Tibial artery (tissue), 4 donors: ENCODE results near the gene PRDM4.
A peak's percentile ranks its signal among the peaks of the same experiment; 100 is the strongest.

Experiments used
- DNase-seq, 2 donors: peaks; one replicate each; pipeline ENCODE4 v3.0.0-alpha.2; 2019
- H3K27ac ChIP-seq, 2 donors: fragments of 200-600 bp; sonication (generic) in 1 of 2; 1 replicate in 1 of 2; 2 replicates in 1 of 2; pipeline ENCODE4 v1.5.1; 2018 to 2019; ENCODE audit warnings: mild to moderate bottlenecking in 1 of 2
- H3K27me3 ChIP-seq, 2 donors: fragments of 200-600 bp; sonication (generic) in 1 of 2; one replicate each; pipeline versions ENCODE4 v1.5.1 to v1.6.0; 2016 to 2019
- H3K36me3 ChIP-seq, 3 donors: fragments of 200-600 bp; sonication (generic) in 2 of 3; one replicate each; pipeline ENCODE4 v1.5.1; 2016 to 2019; ENCODE audit warnings: mild to moderate bottlenecking in 2 of 3
- H3K4me1 ChIP-seq, 4 donors: fragments of 200-600 bp; sonication (generic) in 2 of 4; 1 replicate in 3 of 4; 2 replicates in 1 of 4; pipeline ENCODE4 v1.5.1; 2016 to 2019
- H3K4me3 ChIP-seq, 2 donors: fragments of 200-600 bp; sonication (generic) in 1 of 2; 1 replicate in 1 of 2; 2 replicates in 1 of 2; pipeline ENCODE4 v1.5.1; 2018 to 2019; ENCODE audit warnings: mild to moderate bottlenecking in 2 of 2
- H3K9me3 ChIP-seq, 3 donors: fragments of 200-600 bp; sonication (generic) in 1 of 3; one replicate each; pipeline ENCODE4 v1.5.1; 2016 to 2019
- intact Hi-C: fragments of 100-400 bp; cut with DNase I; formaldehyde crosslinking; loops from one replicate; pipeline ENCODE4 v1.15.0; 2023; ENCODE audit warnings: low total_unique reads
- TF ChIP-seq, protein P1 (sequence below), 2 experiments: fragments of 200-600 bp in 1 of 2; fragments of 450-650 bp in 1 of 2; IDR thresholded peaks; one replicate each; pipeline ENCODE4 v1.5.1; 2017 to 2019; ENCODE audit warnings: antibody characterized with exemption in 2 of 2, mild to moderate bottlenecking in 1 of 2, moderate library complexity in 1 of 2

PRDM4 gene

DNA sequence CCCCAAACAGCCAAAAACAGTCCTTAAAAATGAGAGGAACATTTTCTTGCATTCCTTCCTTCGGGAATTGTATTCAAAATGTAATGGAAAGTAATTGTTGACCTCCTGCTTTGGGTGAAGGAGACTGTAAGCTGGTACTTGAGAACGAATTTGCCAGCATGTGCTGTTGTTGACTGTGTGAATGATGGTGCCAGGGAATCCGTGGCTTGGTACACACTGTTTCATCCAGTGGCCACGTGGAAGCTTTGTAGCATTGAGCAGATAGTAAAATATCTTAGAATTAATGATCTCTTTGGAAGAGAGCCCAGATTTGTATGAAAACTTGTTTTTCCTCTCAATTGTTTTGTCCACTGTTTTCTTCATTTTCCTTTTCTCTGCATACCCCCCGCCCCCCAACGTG is 15.2 kb upstream of the PRDM4 start:
- peaks cover 0 to 45% of the 10 kb centered on the region in 2 donors for H3K27me3 ChIP-seq
- no peaks in the 10 kb centered on the region for H3K36me3 ChIP-seq
- no peak overlapping the region for H3K27ac ChIP-seq
- no peak overlapping the region for H3K4me3 ChIP-seq
- H3K4me1 ChIP-seq: peaks cover 0 to 8% (median 6%) of the 10 kb centered on the region in 4 donors
- no peak for DNase-seq
- H3K9me3 ChIP-seq: no peaks in the 10 kb centered on the region
- intact Hi-C loops: loop anchor here (10.0 kb wide), 2 partner anchors 729 to 1191 kb away; partner anchors contain the start of gene RFX4
- TF ChIP-seq, protein P1, sequence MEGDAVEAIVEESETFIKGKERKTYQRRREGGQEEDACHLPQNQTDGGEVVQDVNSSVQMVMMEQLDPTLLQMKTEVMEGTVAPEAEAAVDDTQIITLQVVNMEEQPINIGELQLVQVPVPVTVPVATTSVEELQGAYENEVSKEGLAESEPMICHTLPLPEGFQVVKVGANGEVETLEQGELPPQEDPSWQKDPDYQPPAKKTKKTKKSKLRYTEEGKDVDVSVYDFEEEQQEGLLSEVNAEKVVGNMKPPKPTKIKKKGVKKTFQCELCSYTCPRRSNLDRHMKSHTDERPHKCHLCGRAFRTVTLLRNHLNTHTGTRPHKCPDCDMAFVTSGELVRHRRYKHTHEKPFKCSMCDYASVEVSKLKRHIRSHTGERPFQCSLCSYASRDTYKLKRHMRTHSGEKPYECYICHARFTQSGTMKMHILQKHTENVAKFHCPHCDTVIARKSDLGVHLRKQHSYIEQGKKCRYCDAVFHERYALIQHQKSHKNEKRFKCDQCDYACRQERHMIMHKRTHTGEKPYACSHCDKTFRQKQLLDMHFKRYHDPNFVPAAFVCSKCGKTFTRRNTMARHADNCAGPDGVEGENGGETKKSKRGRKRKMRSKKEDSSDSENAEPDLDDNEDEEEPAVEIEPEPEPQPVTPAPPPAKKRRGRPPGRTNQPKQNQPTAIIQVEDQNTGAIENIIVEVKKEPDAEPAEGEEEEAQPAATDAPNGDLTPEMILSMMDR (IDR thresholded peaks at IDR 0.05): no peak

- Histone ChIP-seq H3K27me3 (peaks cover 0 to 45% of the 10 kb centered on the region in 2 donors), H3K27ac (no peak overlapping the region), H3K36me3 (no peaks in the 10 kb centered on the region), H3K4me3 (peak overlapping the region; percentile 23 to 30), H3K9me3 (no peaks in the 10 kb centered on the region), H3K4me1 (peaks cover 0 to 8% (median 6%) of the 10 kb centered on the region in 4 donors)
- TF ChIP-seq, protein P1 (IDR thresholded peaks at IDR 0.05): no peak
- intact Hi-C loops: loop anchor here (10.0 kb wide), 2 partner anchors 730 to 1190 kb away; partner anchors contain the start of gene RFX4
- no peak for DNase-seq
These were observed 14.3 kb upstream of the PRDM4 start for GRCh38 chr12:107775093-107775721.

DNA sequence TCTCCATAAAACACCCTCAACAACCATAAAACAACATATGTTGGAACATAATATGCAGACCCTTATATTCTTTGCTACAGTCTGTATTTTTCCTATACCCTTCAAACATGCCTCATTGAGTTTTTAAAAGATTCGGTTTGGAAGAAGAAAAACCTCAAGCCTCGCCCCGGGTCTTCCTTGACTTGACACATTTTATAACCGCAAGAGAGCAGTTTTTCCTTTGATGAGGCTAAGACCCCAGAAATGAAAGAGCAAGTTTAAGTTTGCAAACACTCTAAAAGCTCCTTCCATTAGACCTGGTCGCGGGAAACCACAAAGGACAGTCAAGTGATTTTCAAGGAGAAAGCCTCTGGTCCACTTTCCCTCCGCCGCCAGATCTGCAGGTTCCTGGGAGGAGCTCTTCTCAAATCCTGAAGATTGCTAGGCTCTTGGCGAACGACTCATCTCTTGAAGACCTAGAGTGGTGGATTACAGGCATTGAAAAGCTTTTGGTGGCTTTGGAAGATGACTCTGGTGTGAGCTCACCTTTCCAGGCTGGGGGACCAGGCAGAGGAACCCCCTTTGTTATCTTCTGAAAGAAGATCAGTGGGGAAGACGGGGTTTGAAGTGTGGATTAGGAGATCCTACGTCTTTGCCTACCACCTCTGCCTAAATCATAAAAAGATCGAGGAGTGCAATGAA is 13.6 kb upstream of the PRDM4 start, which contains the start of gene ASCL4:
Gene ASCL4, plus strand, starts transcription at position 356 of the 681 bp plus-strand sequence. CDS start 515 bp downstream, outside the sequence.
- peak within 1 kb of the TSS; percentile 23 to 30 for H3K4me3 ChIP-seq
- intact Hi-C loops: loop anchor here (10.0 kb wide), 2 partner anchors 730 to 1190 kb away; partner anchors contain the start of gene RFX4
- peaks cover 0 to 45% of the 10 kb centered on the region in 2 donors for H3K27me3 ChIP-seq
- TF ChIP-seq, protein P1 (IDR thresholded peaks at IDR 0.05): no peak
- no peaks in the 10 kb centered on the region for H3K9me3 ChIP-seq
- peaks cover 0 to 8% (median 6%) of the 10 kb centered on the region in 4 donors for H3K4me1 ChIP-seq
- no peak for DNase-seq
- no peaks in the 10 kb centered on the region for H3K36me3 ChIP-seq
- no peak within 1 kb of the TSS for H3K27ac ChIP-seq

DNA sequence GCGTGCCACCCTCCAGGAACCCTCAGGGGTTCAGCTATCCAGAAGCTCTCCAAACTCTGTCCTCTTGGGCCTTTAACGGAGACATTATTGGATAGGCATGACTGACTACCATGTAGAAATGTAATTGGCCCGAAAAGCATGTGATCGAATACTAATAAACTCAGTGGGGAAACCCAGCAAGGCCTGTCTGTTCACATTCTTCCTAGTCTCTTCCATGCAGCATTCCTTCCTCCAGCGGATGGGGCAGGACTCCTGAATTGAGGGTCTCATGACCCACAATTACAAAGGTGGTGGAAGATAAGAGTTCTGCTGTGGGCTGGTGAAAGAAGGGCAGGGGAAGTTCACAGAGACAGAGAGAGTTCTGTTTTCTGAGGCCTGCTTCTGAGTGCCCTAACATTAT is 6.5 kb upstream of the PRDM4 start:
- H3K4me3 ChIP-seq: no peak overlapping the region
- no peak for DNase-seq
- no peaks in the 10 kb centered on the region for H3K36me3 ChIP-seq
- no peaks in the 10 kb centered on the region for H3K9me3 ChIP-seq
- H3K4me1 ChIP-seq: no peaks in the 10 kb centered on the region
- TF ChIP-seq, protein P1 (IDR thresholded peaks at IDR 0.05): no peak
- no peak overlapping the region for H3K27ac ChIP-seq
- intact Hi-C loops: no loop called here
- H3K27me3 ChIP-seq: peaks cover 0 to 5% of the 10 kb centered on the region in 2 donors

DNA sequence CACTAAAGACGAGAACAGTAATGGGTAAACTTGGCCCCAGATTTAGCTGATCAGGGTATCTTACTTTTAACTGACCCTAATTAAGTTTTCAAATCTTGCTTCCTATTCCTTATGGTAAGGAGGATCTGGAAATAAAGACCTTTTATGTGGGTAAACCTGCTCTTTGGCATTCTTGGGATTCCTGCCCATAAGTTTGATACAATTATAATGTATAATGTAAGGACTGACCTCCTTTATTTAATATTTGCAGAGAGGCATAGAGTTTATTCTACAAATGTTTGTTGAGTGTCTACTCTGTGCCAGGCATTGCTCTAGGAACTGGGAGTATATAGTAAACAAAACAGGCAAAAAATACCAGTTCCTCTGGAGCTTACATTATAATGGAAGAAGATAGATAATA is 4.4 kb upstream of the PRDM4 start:
- TF ChIP-seq, protein P1 (IDR thresholded peaks at IDR 0.05): no peak
- H3K4me3 ChIP-seq: no peak overlapping the region
- H3K9me3 ChIP-seq: no peaks in the 10 kb centered on the region
- intact Hi-C loops: no loop called here
- no peaks in the 10 kb centered on the region for H3K36me3 ChIP-seq
- no peak for DNase-seq
- H3K27me3 ChIP-seq: no peaks in the 10 kb centered on the region
- peaks cover 0 to 7% (median 6%) of the 10 kb centered on the region in 4 donors for H3K4me1 ChIP-seq
- H3K27ac ChIP-seq: no peak overlapping the region
